Activated naive CD4-positive, alpha-beta T cell treated with anti-CD3 and anti-CD28 coated beads for 36 hours (primary cell): Measurements from ENCODE around the gene HEPACAM2. TPM values are rescaled to one million over a fixed set of nuclear protein-coding genes. Genes with fewer than 3 reads are reported as not detected.
A peak's percentile ranks its signal among the peaks of the same experiment; 100 is the strongest.

Experiments
- CTCF ChIA-PET: fragments of 350-600 bp; sonication (Branson Sonifier 250); formaldehyde crosslinking; loops from one replicate; lab custom pipeline; 2021; ENCODE audit warnings: antibody characterized with exemption; lab: Charles Lee
- DNase-seq: peaks from one replicate; pipeline ENCODE4 v3.0.0-alpha.2; 2020
- H3K27ac Mint-ChIP-seq: one replicate; pipeline ENCODE4 v1.8.0; 2021; ENCODE audit warnings: mild to moderate bottlenecking, mixed read lengths
- H3K27me3 Mint-ChIP-seq: one replicate; pipeline ENCODE4 v1.8.0; 2021; ENCODE audit warnings: low read depth, mixed read lengths
- H3K36me3 Mint-ChIP-seq: one replicate; pipeline ENCODE4 v1.8.0; 2021; ENCODE audit warnings: low read depth, mixed read lengths
- H3K4me1 Mint-ChIP-seq: one replicate; pipeline ENCODE4 v1.8.0; 2021; ENCODE audit warnings: low read depth, mixed read lengths
- H3K4me3 Mint-ChIP-seq: one replicate; pipeline ENCODE4 v1.8.0; 2021; ENCODE audit warnings: mild to moderate bottlenecking, moderate library complexity, mixed read lengths
- H3K9me3 Mint-ChIP-seq: one replicate; pipeline ENCODE4 v1.8.0; 2021; ENCODE audit warnings: mixed read lengths
- intact Hi-C: fragments of 100-400 bp; cut with micrococcal nuclease; formaldehyde crosslinking; loops from one replicate; pipeline ENCODE4 v1.15.1; 2023
- total RNA-seq, 2 experiments: library from RNA; stranded (reverse); gene quantifications; one replicate each; pipeline ENCODE4 v1.2.3, GENCODE V29; 2021

The HEPACAM2 gene
- under 1 TPM; 0.20 to 0.24 TPM for total RNA-seq

DNA sequence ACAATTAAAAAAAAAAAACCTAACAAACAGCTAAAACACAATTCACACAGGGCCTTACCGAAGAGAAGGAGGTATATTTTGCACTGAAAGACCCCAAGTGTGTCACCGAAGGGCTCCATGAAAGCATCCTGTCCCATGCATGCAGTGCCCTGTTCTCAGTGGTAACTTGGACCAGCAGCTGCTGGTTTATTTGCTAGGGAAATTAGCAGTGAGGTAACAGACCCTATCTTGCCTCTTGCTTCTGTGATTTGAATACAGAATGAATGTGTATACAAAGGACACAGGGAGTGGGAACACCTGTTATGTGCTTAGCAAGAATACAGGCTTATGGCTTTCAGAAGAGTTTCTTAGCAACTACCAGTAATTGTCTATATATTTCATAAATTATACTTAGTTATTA lies at the start of gene HEPACAM2:
Gene HEPACAM2, minus strand, starts transcription at position 160 of the 400 bp plus-strand sequence.
- Mint-ChIP-seq H3K27me3 (no peaks in the 10 kb centered on the region), H3K4me1 (peaks cover 4% of the 10 kb centered on the region), H3K9me3 (no peaks in the 10 kb centered on the region), H3K36me3 (no peaks in the 10 kb centered on the region), H3K27ac (no peak within 1 kb of the TSS), H3K4me3 (no peak within 1 kb of the TSS)
- no peak for DNase-seq
- intact Hi-C loops: no loop called here
- CTCF ChIA-PET: interaction anchor here (0.8 to 1.7 kb wide), 3 partner anchors 41 to 55 kb away, joined by 3 to 5 read pairs (median 3); no protein-coding TSS in a partner anchor

DNA sequence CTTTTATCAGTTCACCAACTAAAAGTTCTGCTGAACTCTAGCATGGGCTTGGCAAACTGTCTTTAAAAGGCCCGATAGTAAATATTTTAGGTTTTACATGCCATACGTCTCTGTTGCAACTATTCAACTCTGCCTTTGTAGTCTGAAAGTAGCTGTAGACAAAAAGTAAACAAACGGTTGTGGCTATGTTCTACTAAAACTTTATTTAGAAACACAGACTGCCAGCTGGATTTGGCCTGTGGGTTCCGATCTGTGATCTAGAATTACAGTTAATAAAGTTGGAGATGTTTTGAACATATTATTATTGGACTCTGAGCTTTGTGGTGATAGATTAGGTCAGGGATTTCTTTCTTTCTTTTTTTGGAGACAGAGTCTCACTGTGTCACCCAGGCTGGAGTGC lies 39.0 kb upstream of the HEPACAM2 start:
- Mint-ChIP-seq H3K4me3 (no peak overlapping the region), H3K36me3 (peaks cover 3% of the 10 kb centered on the region), H3K27ac (no peak overlapping the region), H3K27me3 (no peaks in the 10 kb centered on the region), H3K4me1 (no peaks in the 10 kb centered on the region), H3K9me3 (no peaks in the 10 kb centered on the region)
- CTCF ChIA-PET: no interaction called here
- intact Hi-C loops: no loop called here
- no peak for DNase-seq

DNA sequence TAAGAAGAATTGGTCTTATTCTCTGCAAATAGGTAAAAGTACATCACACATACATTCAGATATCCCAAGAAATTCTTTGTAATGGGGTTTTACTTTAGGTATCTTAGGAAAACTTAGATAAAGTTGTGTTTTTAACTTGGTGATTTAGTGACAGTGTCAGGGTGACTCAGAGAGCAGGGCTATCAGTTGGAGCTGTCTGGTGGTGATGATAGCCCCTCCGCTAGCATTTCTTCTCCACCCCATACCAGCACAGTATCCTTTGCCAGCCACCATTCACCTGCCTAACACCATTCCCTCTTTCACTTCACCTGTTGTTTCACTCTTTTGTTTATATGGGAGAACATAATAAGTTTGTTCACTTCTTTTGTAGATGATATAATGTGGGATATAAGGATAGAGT lies 36.3 kb upstream of the HEPACAM2 start:
- peaks cover 3% of the 10 kb centered on the region for H3K36me3 Mint-ChIP-seq
- no peak overlapping the region for H3K4me3 Mint-ChIP-seq
- H3K27ac Mint-ChIP-seq: no peak overlapping the region
- CTCF ChIA-PET: no interaction called here
- no peaks in the 10 kb centered on the region for H3K9me3 Mint-ChIP-seq
- H3K27me3 Mint-ChIP-seq: no peaks in the 10 kb centered on the region
- DNase-seq: no peak
- intact Hi-C loops: no loop called here
- no peaks in the 10 kb centered on the region for H3K4me1 Mint-ChIP-seq

DNA sequence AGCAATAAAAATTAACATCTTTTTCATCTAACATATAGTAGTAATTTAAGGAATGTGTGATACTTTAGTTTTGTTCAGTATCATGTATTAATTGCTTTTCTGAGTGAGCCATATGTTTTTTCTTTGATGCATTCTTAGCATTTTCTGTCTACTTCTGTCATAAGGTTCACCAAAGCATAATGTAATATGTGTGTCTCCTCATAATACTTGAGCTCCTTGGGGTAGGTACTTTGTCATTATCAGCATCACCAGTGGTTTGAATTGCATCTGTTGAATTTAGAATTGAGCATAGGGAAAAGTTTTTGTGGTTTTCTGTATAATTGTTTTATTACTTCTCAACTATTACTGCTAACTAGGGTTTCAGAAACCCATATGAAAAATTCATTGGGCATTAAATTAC lies 32.4 kb upstream of the HEPACAM2 start:
- intact Hi-C loops: no loop called here
- no peaks in the 10 kb centered on the region for H3K4me1 Mint-ChIP-seq
- H3K27me3 Mint-ChIP-seq: no peaks in the 10 kb centered on the region
- CTCF ChIA-PET: no interaction called here
- peaks cover 3% of the 10 kb centered on the region for H3K36me3 Mint-ChIP-seq
- no peak overlapping the region for H3K4me3 Mint-ChIP-seq
- no peaks in the 10 kb centered on the region for H3K9me3 Mint-ChIP-seq
- H3K27ac Mint-ChIP-seq: no peak overlapping the region
- no peak for DNase-seq

DNA sequence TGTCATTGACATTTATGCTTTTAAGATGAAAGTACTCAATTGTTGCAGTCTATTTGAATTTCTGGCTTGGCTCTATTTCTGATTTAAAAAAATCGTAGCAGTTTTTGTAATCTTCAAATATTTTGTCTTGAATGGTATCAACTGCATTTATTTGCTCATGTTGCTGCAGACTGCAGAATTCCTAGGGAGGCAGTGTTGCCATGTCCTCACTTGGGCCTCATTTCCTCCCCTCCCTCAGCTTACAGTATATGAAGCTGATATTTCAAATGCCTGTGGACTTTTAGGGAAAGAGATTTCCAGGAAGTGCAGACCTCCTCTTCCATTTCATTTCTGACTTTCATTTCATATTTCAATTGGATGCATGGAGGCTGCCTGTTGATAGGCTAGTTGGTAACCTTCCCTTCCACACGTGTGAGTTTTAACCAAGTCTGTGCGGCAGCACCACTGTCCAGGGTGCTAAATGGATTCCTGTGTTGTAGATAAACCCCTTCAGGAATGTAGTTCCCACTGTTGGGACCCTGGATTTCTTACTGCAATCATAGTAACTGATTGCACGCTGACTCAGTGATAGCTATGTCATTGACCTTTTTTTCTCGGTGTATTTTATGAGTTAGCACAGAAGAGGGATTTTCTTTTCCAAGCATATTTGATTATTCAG lies 23.4 kb upstream of the HEPACAM2 start:
- DNase-seq: no peak
- Mint-ChIP-seq H3K4me1 (peaks cover 6% of the 10 kb centered on the region), H3K4me3 (no peak overlapping the region), H3K9me3 (no peaks in the 10 kb centered on the region), H3K36me3 (no peaks in the 10 kb centered on the region), H3K27me3 (no peaks in the 10 kb centered on the region), H3K27ac (no peak overlapping the region)
- intact Hi-C loops: loop anchor here (5.0 to 10.0 kb wide), 2 partner anchors 195 to 1028 kb away; no protein-coding TSS in a partner anchor
- CTCF ChIA-PET: no interaction called here

DNA sequence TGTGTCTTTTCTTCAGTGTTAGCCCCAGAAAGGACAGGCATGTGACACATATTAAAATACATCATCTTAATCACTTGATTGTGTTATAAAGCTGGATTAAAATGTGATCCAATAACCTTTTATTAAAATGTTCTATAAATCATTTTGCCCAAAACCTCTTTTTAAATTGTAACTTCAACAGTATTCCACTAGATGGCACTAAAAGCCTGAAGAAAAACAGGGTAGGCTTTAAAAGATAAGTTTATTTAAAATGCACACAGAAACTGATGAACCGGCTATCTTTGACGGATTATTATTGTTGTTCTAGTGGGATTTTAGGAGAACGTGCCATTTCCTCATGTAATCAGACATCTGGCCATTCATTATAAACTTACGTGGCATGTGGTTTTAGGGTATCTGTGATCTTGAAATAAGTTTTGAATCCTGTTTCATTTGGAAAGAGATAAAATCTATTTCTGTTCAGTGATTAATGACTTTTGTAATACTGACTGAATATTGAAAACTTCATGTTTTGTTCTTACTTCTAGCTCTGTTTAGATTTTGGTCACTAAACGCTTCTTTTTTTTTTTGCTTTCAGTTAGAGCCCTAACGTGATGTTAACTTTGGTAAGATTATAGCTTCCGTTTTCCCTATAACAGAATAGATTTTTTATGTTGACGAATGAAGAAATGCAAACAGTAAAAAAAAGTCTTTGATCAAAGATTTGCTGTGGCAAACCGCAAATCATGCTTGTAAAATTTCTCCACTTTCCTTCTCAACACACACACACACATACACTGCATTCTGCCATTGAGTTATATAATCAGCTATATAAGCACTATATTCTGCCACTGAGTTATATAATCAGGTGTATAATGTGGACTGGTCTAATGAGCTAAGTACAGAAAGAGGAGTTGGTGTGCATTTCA lies 19.5 kb upstream of the HEPACAM2 start:
- H3K4me3 Mint-ChIP-seq: no peak overlapping the region
- intact Hi-C loops: loop anchor here (1.0 to 10.0 kb wide), 7 partner anchors 129 to 1191 kb away; no protein-coding TSS in a partner anchor

DNA sequence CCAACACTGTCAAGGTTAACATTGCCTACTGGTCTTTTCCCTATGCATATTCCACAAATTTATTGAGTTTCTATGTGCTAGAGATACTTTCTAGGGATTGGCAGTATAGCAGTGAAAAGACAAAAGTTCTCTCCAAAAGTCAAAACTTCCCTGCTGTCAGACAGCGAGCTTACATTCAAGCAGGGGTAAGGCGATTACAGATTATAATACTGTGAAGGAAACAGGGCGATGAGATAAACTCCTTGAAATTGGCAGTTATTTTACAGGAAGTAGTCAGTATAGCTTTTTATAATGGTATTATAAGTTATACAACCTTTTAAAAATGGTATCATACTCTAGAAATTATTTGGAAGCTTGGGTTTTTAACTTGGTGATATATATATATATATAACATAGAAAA lies 15.8 kb upstream of the HEPACAM2 start:
- H3K4me1 Mint-ChIP-seq: peaks cover 2% of the 10 kb centered on the region
- intact Hi-C loops: loop anchor here (10.0 kb wide), 1 partner anchor 203 kb away; no protein-coding TSS in a partner anchor
- CTCF ChIA-PET: interaction anchor here (1.2 to 2.3 kb wide), 3 partner anchors 9 to 133 kb away, joined by 3 to 14 read pairs (median 5); partner anchors contain the start of gene VPS50

More for the DNA sequence above, 19.5 kb upstream of the HEPACAM2 start:
- Mint-ChIP-seq H3K27me3 (no peaks in the 10 kb centered on the region), H3K27ac (no peak overlapping the region), H3K36me3 (no peaks in the 10 kb centered on the region), H3K4me1 (peaks cover 6% of the 10 kb centered on the region), H3K9me3 (no peaks in the 10 kb centered on the region)
- CTCF ChIA-PET: interaction anchor here (0.5 to 3.0 kb wide), 20 partner anchors 8 to 1154 kb away, joined by 3 to 18 read pairs (median 3); partner anchors contain the start of gene VPS50
- DNase-seq: no peak

DNA sequence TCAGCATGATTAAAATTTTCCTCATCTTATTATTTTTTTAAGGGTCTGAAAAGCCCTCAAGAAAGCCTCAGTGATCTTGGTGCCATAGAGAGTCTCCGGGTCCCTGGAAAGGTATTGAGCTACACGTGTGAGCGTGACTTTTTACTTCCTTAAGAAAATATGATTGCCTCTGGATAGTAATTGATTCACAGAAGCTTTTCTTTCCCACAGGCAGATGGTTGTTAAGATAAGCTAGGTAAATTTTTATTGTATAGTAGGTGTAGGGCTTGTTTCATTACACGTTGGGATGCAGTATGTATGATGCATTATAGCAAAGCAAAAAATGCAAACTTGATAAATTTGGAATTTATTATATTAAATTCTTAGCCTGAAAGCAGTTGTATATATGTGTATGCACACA lies 13.6 kb upstream of the HEPACAM2 start:
- CTCF ChIA-PET: interaction anchor here (0.7 to 2.3 kb wide), 3 partner anchors 11 to 56 kb away, joined by 4 to 14 read pairs (median 5); no protein-coding TSS in a partner anchor
- intact Hi-C loops: loop anchor here (10.0 kb wide), 2 partner anchors 205 to 995 kb away; partner anchors contain the start of genes ANKIB1 and KRIT1
- DNase-seq: no peak
- H3K27ac Mint-ChIP-seq: no peak overlapping the region
- no peaks in the 10 kb centered on the region for H3K9me3 Mint-ChIP-seq
- no peak overlapping the region for H3K4me3 Mint-ChIP-seq
- no peaks in the 10 kb centered on the region for H3K4me1 Mint-ChIP-seq
- no peaks in the 10 kb centered on the region for H3K36me3 Mint-ChIP-seq
- no peaks in the 10 kb centered on the region for H3K27me3 Mint-ChIP-seq

More for the DNA sequence above, 15.8 kb upstream of the HEPACAM2 start:
- H3K27ac Mint-ChIP-seq: no peak overlapping the region
- no peaks in the 10 kb centered on the region for H3K36me3 Mint-ChIP-seq
- no peak overlapping the region for H3K4me3 Mint-ChIP-seq
- H3K27me3 Mint-ChIP-seq: no peaks in the 10 kb centered on the region
- H3K9me3 Mint-ChIP-seq: no peaks in the 10 kb centered on the region
- DNase-seq: no peak

DNA sequence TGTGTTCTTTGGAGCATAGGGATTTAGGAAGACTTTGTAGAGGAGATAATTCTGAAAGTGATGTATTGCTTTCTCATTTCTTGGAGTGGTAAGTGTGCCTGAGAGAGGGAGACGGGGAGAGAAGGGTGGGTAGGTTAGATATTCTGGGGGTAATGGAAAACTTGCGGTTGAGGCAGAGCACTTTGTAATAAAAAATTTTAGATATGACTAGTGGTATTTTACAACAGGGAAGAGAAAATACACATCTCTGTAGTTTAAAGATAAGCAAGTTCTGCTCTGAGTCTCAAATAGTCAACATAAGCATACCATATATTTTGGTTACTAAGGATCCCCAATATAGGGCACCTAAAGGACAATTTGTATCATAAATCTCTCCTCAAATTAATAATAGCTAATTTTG lies 12.5 kb upstream of the HEPACAM2 start:
- DNase-seq: no peak
- no peaks in the 10 kb centered on the region for H3K36me3 Mint-ChIP-seq
- H3K27ac Mint-ChIP-seq: no peak overlapping the region
- intact Hi-C loops: loop anchor here (10.0 kb wide), 1 partner anchor 994 kb away; the partner anchor contains the start of genes ANKIB1 and KRIT1
- no peaks in the 10 kb centered on the region for H3K9me3 Mint-ChIP-seq
- CTCF ChIA-PET: interaction anchor here (1.2 kb wide), 1 partner anchor 11 kb away, joined by 5 read pairs; no protein-coding TSS in a partner anchor
- no peak overlapping the region for H3K4me3 Mint-ChIP-seq
- H3K4me1 Mint-ChIP-seq: peaks cover under 1% of the 10 kb centered on the region
- no peaks in the 10 kb centered on the region for H3K27me3 Mint-ChIP-seq

DNA sequence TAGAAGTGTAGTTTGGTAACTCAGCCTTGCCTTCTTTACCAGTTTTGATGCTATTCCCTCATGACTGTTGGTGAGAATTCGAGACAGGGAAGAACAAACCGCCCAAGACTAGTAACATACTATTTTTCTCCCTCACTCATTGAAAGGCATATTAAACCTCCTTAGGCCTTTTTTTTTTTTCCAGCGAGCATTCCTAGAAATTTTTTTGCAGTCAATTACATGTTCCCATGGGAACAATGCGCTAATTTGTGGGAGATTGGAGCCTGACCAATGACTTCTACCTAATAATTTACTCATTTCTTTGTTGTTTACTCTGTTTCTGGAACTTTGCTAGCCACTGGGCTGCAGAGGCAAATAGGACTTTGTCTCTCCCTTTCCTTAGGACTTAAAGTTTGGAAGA lies 11.9 kb upstream of the HEPACAM2 start:
- H3K27me3 Mint-ChIP-seq: no peaks in the 10 kb centered on the region
- H3K36me3 Mint-ChIP-seq: no peaks in the 10 kb centered on the region
- no peak overlapping the region for H3K27ac Mint-ChIP-seq
- intact Hi-C loops: loop anchor here (10.0 kb wide), 1 partner anchor 993 kb away; the partner anchor contains the start of genes ANKIB1 and KRIT1
- CTCF ChIA-PET: no interaction called here
- no peak for DNase-seq
- H3K4me1 Mint-ChIP-seq: peaks cover 2% of the 10 kb centered on the region
- no peak overlapping the region for H3K4me3 Mint-ChIP-seq
- no peaks in the 10 kb centered on the region for H3K9me3 Mint-ChIP-seq

DNA sequence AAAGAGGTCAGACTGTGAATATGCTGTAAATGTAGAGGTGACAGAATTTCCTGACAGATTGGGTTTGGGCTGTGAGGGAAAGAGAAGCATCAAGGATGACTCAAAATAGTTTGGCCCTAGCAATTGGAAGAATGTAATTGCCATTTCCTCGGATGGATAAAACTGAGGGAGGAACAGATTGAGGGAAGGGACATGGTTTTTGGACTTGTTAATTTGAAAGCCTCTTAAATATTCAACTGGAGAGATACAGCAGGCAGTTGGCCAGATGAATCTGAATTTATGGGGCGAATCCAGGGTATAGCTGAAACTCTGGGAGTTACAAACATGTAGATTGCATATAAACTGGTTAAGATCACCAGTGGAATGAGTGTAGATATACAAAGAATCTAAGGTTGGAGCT lies 9.3 kb upstream of the HEPACAM2 start:
- H3K27me3 Mint-ChIP-seq: no peaks in the 10 kb centered on the region
- H3K27ac Mint-ChIP-seq: no peak overlapping the region
- H3K4me1 Mint-ChIP-seq: peaks cover 8% of the 10 kb centered on the region
- no peak for DNase-seq
- no peaks in the 10 kb centered on the region for H3K36me3 Mint-ChIP-seq
- CTCF ChIA-PET: interaction anchor here (1.0 kb wide), 1 partner anchor 10 kb away, joined by 3 read pairs; no protein-coding TSS in a partner anchor
- no peak overlapping the region for H3K4me3 Mint-ChIP-seq
- no peaks in the 10 kb centered on the region for H3K9me3 Mint-ChIP-seq
- intact Hi-C loops: loop anchor here (10.0 kb wide), 1 partner anchor 991 kb away; the partner anchor contains the start of genes ANKIB1 and KRIT1

DNA sequence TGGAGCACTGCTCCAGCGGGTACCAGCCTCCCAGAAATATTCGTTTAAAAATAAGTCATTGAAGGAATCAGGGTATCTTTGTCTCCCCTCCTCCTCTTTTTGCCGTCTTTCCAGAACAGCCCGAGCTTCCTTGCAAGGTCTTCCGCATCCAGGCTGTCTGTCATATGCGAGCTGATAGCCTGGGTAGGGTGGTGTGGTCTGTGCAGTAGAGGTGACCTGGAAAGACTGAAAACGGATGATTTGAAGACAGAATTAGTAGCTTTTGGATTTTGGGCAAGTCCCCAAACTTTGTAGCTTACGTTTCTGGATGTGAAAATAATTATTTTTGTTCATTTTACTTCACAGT lies 6.4 kb upstream of the HEPACAM2 start:
- H3K27me3 Mint-ChIP-seq: no peaks in the 10 kb centered on the region
- H3K9me3 Mint-ChIP-seq: no peaks in the 10 kb centered on the region
- peak overlapping the region; percentile 83 for H3K27ac Mint-ChIP-seq
- DNase-seq: no peak
- H3K36me3 Mint-ChIP-seq: no peaks in the 10 kb centered on the region
- H3K4me1 Mint-ChIP-seq: peaks cover 10% of the 10 kb centered on the region
- CTCF ChIA-PET: interaction anchor here (1.1 to 2.5 kb wide), 3 partner anchors 9 to 13 kb away, joined by 5 to 16 read pairs (median 6); no protein-coding TSS in a partner anchor
- H3K4me3 Mint-ChIP-seq: peak overlapping the region; percentile 96
- intact Hi-C loops: loop anchor here (1.0 to 10.0 kb wide), 18 partner anchors 54 to 1426 kb away; partner anchors contain the start of genes AKAP9, ANKIB1, BET1 and CYP51A1
